HG02763 (cell line): Measurements from ENCODE around the gene BNIP5.

ENCODE experiments used
- ATAC-seq: cut with Tn5 transposase; IDR thresholded peaks from one replicate; pipeline ENCODE4 v1.9.1; 2021; ENCODE audit warnings: mild to moderate bottlenecking, moderate library complexity; ENCODE audit not compliant: unreplicated experiment

BNIP5 gene

GRCh38 chr6:36269834-36270705 is 66.6 kb downstream of the BNIP5 start, which contains the start of gene PNPLA1:
PNPLA1 (plus strand) TSS chr6:36270060; CDS start chr6:36270460, 400 bp downstream.
- no peak for ATAC-seq

- no peak for ATAC-seq
Measured at GRCh38 chr6:36268478-36269275, 68.0 kb downstream of the BNIP5 start.

GRCh38 chr6:36267731-36268477 is 68.8 kb downstream of the BNIP5 start:
- no peak for ATAC-seq

GRCh38 chr6:36266913-36267644 is 69.6 kb downstream of the BNIP5 start:
- no peak for ATAC-seq
